H1 (cell line): ENCODE measurements around the gene FAM204A. TPM values are rescaled to one million over a fixed set of nuclear protein-coding genes. Genes with fewer than 3 reads are reported as not detected.

Source experiments
- CTCF ChIA-PET: fragments of 300-600 bp; sonication (Branson Sonifier 250); formaldehyde crosslinking; loops from one replicate; lab custom pipeline; 2021; ENCODE audit not compliant: partially characterized antibody; lab: Charles Lee
- POLR2A ChIA-PET: fragments of 300-600 bp; sonication (Branson Sonifier 250); formaldehyde crosslinking; loops from one replicate; lab custom pipeline; 2021; ENCODE audit warnings: inconsistent platforms; ENCODE audit not compliant: partially characterized antibody; lab: Charles Lee
- DNase-seq, 2 experiments: peaks; one replicate each; pipeline versions ENCODE4 v3.0.0 to v3.0.0-alpha.2; 2010 to 2022; ENCODE audit warnings: low spot score in 2 of 2, low read depth in 1 of 2, mixed read lengths in 1 of 2
- FAIRE-seq: peaks from 2 replicates; lab custom pipeline; 2011; peaks lifted over from hg19 to GRCh38; lab: Jason Lieb, UNC
- H2AFZ ChIP-seq: 2 replicates; pipeline ENCODE4 v1.8.1; 2012; ENCODE audit warnings: low read length, inconsistent platforms
- H2AK5ac ChIP-seq: 2 replicates; pipeline ENCODE4 v1.6.1; 2013; ENCODE audit warnings: low read depth, low read length
- H2BK120ac ChIP-seq: replicated peaks from 2 replicates; pipeline ENCODE3; 2013; ENCODE audit warnings: low read depth, low read length, inconsistent platforms
- H2BK12ac ChIP-seq: 2 replicates; pipeline ENCODE4 v1.6.1; 2013; ENCODE audit warnings: low read depth, low read length
- H2BK15ac ChIP-seq: 2 replicates; pipeline ENCODE4 v1.6.1; 2013; ENCODE audit warnings: low read length
- H2BK20ac ChIP-seq: 2 replicates; pipeline ENCODE4 v1.6.1; 2013; ENCODE audit warnings: low read length
- H2BK5ac ChIP-seq: 2 replicates; pipeline ENCODE4 v1.6.1; 2013; ENCODE audit warnings: low read depth, low read length
- H3K14ac ChIP-seq: 2 replicates; pipeline ENCODE4 v1.6.1; 2013; ENCODE audit warnings: inconsistent platforms; ENCODE audit not compliant: insufficient read length
- H3K18ac ChIP-seq: 2 replicates; pipeline ENCODE4 v1.6.1; 2013; ENCODE audit warnings: low read length; ENCODE audit errors: extremely low read depth
- H3K23ac ChIP-seq: 2 replicates; pipeline ENCODE4 v1.6.1; 2013; ENCODE audit warnings: inconsistent platforms; ENCODE audit not compliant: insufficient read length
- H3K23me2 ChIP-seq: 2 replicates; pipeline ENCODE4 v1.6.1; 2013; ENCODE audit warnings: low read depth, low read length
- H3K27ac ChIP-seq: 2 replicates; pipeline ENCODE4 v1.6.1; 2011; ENCODE audit warnings: low read depth, low read length, inconsistent platforms
- H3K27me3 ChIP-seq, 4 experiments: replicated peaks in 1 of 4; 1 replicate in 1 of 4; 2 replicates in 3 of 4; pipeline versions ENCODE4 v1.6.1 to v1.8.1; 2011 to 2013; ENCODE audit warnings: low read length in 3 of 4, mild to moderate bottlenecking in 3 of 4, inconsistent platforms in 2 of 4, mixed read lengths in 2 of 4, moderate library complexity in 1 of 4; ENCODE audit not compliant: control insufficient read depth in 3 of 4, insufficient read depth in 3 of 4; ENCODE audit errors: extremely low read depth in 1 of 4
- H3K36me3 ChIP-seq, 4 experiments: 2 replicates each; pipeline versions ENCODE4 v1.6.1 to v1.8.1; 2011 to 2013; ENCODE audit warnings: mild to moderate bottlenecking in 4 of 4, low read length in 3 of 4, moderate library complexity in 2 of 4, control low read depth in 1 of 4, inconsistent platforms in 1 of 4; ENCODE audit not compliant: insufficient read depth in 4 of 4, control insufficient read depth in 2 of 4
- H3K4ac ChIP-seq: replicated peaks from 2 replicates; pipeline ENCODE3; 2013; ENCODE audit warnings: low read length, low read depth, mixed read lengths, inconsistent platforms; ENCODE audit not compliant: insufficient read length
- H3K4me1 ChIP-seq, 4 experiments: replicated peaks in 1 of 4; 1 replicate in 1 of 4; 2 replicates in 3 of 4; pipeline versions ENCODE4 v1.6.1 to v1.8.1; 2011 to 2013; ENCODE audit warnings: low read length in 3 of 4, inconsistent platforms in 2 of 4, mixed read lengths in 1 of 4; ENCODE audit not compliant: insufficient read depth in 4 of 4, control insufficient read depth in 3 of 4
- H3K4me2 ChIP-seq, 2 experiments: 2 replicates each; pipeline versions ENCODE4 v1.6.1 to v1.8.1; 2011 to 2013; ENCODE audit warnings: low read depth in 2 of 2, low read length in 2 of 2, control low read depth in 1 of 2, inconsistent platforms in 1 of 2, mild to moderate bottlenecking in 1 of 2; ENCODE audit not compliant: insufficient read depth in 1 of 2
- H3K4me3 ChIP-seq, 4 experiments: fragments of 200-600, 300-600 bp in 1 of 4; sonication (generic), shearing (Covaris generic), sonication (Bioruptor Twin) in 1 of 4; 2 replicates each; pipeline versions ENCODE4 v1.5.1 to v1.8.1; 2011 to 2016; ENCODE audit warnings: low read length in 4 of 4, low read depth in 3 of 4, control low read depth in 2 of 4, inconsistent platforms in 2 of 4, mild to moderate bottlenecking in 2 of 4, mixed read lengths in 1 of 4, moderate library complexity in 1 of 4; ENCODE audit not compliant: insufficient read depth in 2 of 4; ENCODE audit errors: extremely low read depth in 1 of 4
- H3K56ac ChIP-seq: replicated peaks from 2 replicates; pipeline ENCODE3; 2013; ENCODE audit warnings: low read depth, mild to moderate bottlenecking, mixed read lengths, low read length, inconsistent platforms; ENCODE audit not compliant: insufficient read length
- H3K79me1 ChIP-seq: 2 replicates; pipeline ENCODE4 v1.6.1; 2013; ENCODE audit warnings: low read depth, low read length, control low read depth
- H3K79me2 ChIP-seq, 2 experiments: 2 replicates each; pipeline versions ENCODE4 v1.6.1 to v1.8.1; 2012 to 2013; ENCODE audit warnings: low read length in 2 of 2, mild to moderate bottlenecking in 2 of 2, inconsistent platforms in 1 of 2; ENCODE audit not compliant: insufficient read depth in 2 of 2, control insufficient read depth in 1 of 2
- H3K9ac ChIP-seq, 4 experiments: replicated peaks in 1 of 4; 1 replicate in 1 of 4; 2 replicates in 3 of 4; pipeline versions ENCODE4 v1.6.1 to v1.8.1; 2011 to 2013; ENCODE audit warnings: low read depth in 3 of 4, low read length in 3 of 4, control low read depth in 2 of 4, mild to moderate bottlenecking in 2 of 4, moderate library complexity in 2 of 4, inconsistent platforms in 1 of 4; ENCODE audit errors: extremely low read depth in 1 of 4
- H3K9me3 ChIP-seq, 2 experiments: 2 replicates each; pipeline versions ENCODE4 v1.6.1 to v1.8.1; 2012 to 2013; ENCODE audit warnings: mild to moderate bottlenecking in 2 of 2, moderate library complexity in 2 of 2, control low read depth in 1 of 2, inconsistent platforms in 1 of 2, low read depth in 1 of 2, low read length in 1 of 2, mixed read lengths in 1 of 2; ENCODE audit not compliant: insufficient read depth in 2 of 2
- H4K20me1 ChIP-seq, 2 experiments: replicated peaks in 1 of 2; 2 replicates each; pipeline versions ENCODE3 to v1.8.1; 2011 to 2013; ENCODE audit warnings: inconsistent platforms in 2 of 2, low read length in 2 of 2, mild to moderate bottlenecking in 1 of 2; ENCODE audit not compliant: insufficient read depth in 2 of 2, control insufficient read depth in 1 of 2
- H4K5ac ChIP-seq: 2 replicates; pipeline ENCODE4 v1.6.1; 2013; ENCODE audit warnings: low read length, low read depth, mixed read lengths, inconsistent platforms; ENCODE audit not compliant: insufficient read length
- H4K8ac ChIP-seq: 2 replicates; pipeline ENCODE4 v1.8.0; 2013; ENCODE audit warnings: mild to moderate bottlenecking, moderate library complexity, low read length, inconsistent platforms; ENCODE audit not compliant: insufficient read depth; ENCODE audit errors: extremely low read depth
- H4K91ac ChIP-seq: replicated peaks from 2 replicates; pipeline ENCODE3; 2013; ENCODE audit warnings: low read length, mixed read lengths, inconsistent platforms; ENCODE audit not compliant: insufficient read length
- CTCF ChIP-seq, 3 experiments: IDR thresholded peaks; 1 replicate in 2 of 3; 2 replicates in 1 of 3; pipeline versions ENCODE4 v1.5.1 to v1.6.1; 2011; ENCODE audit warnings: low read length in 3 of 3, mild to moderate bottlenecking in 3 of 3, inconsistent platforms in 2 of 3, low read depth in 1 of 3, moderate library complexity in 1 of 3; ENCODE audit not compliant: insufficient read depth in 1 of 3; ENCODE audit errors: control extremely low read depth in 1 of 3
- PHF8 ChIP-seq: fragments of 200-600 bp; sonication (generic); conservative IDR thresholded peaks from 2 replicates; pipeline ENCODE4 v1.7.1; 2012; ENCODE audit warnings: low read depth, mild to moderate bottlenecking, inconsistent platforms, low read length, moderate library complexity
- RAD21 ChIP-seq, 2 experiments: IDR thresholded peaks in 1 of 2; conservative IDR thresholded peaks in 1 of 2; 2 replicates each; pipeline ENCODE4 v1.6.1; 2011; ENCODE audit warnings: low read depth in 2 of 2, low read length in 2 of 2, improper control_type of control experiment in 1 of 2, inconsistent platforms in 1 of 2, mild to moderate bottlenecking in 1 of 2, moderate library complexity in 1 of 2
- WGBS, 2 experiments: shearing (Covaris generic) in 1 of 2; methylation state at CpG; one replicate each; pipeline versions ENCODE4 v1.1.6 to v1.1.7; 2013 to 2015; ENCODE audit warnings: low lambda C conversion rate in 2 of 2, mixed read lengths in 2 of 2, inconsistent platforms in 1 of 2, low coverage in 1 of 2, missing lambda C conversion rate in 1 of 2; ENCODE audit not compliant: insufficient replicate concordance in 2 of 2, insufficient coverage in 1 of 2, insufficient read length in 1 of 2; ENCODE audit errors: extremely low coverage in 1 of 2, missing lambda C conversion rate in 1 of 2; 5-methylcytosine and 5-hydroxymethylcytosine counted together
- polyA plus RNA-seq, 7 experiments: library from polyadenylated mRNA; depleted of rRNA in 3 of 7; stranded (reverse) in 5 of 7; unstranded in 2 of 7; fragments of >200 nt in 5 of 7; fragments of 200-250 nt in 2 of 7; gene quantifications; 1 replicate in 5 of 7; 2 replicates in 1 of 7; 4 replicates in 1 of 7; pipeline versions ENCODE4 v1.2.1 to v1.2.3, GENCODE V29; 2011 to 2013; ENCODE audit warnings: missing spikeins in 2 of 7, mixed read lengths in 2 of 7
- total RNA-seq: library from RNA; stranded (reverse); fragmentation: NEBNext Ultra II Directional; extraction: Animal tissue kit (Norgen Biotek cat#: 25700); gene quantifications from 2 replicates; pipeline ENCODE4 v1.2.1, GENCODE V29; 2021

The FAM204A gene
- total and polyA plus RNA-seq, 2 of the 8 experiments (the other 6 are each of a cell fraction or from before 2014, with no cell fraction given): 4.9 to 37.4 TPM

GRCh38 chr10:118342638-118343020 lies 505 bp upstream of the FAM204A start:
- TF ChIP-seq RAD21 (IDR thresholded peaks at IDR 0.05 in 1 of 2, conservative IDR thresholded peaks at IDR 0.05 in 1 of 2; ENCODE audit: low read depth in 2 of 2, low read length in 2 of 2): peak; percentile 39 to 40
- peak in 1 of 3 experiments; percentile 30; a peak in 1 of 4 replicates for TF ChIP-seq CTCF (IDR thresholded peaks at IDR 0.05; ENCODE audit: control extremely low read depth in 1 of 3, insufficient read depth in 1 of 3, low read depth in 1 of 3, low read length in 3 of 3)
- no peak for TF ChIP-seq PHF8
- Histone ChIP-seq H4K8ac (no peak overlapping the region), H2BK120ac (no peak overlapping the region), H3K79me1 (peaks cover 5% of the 10 kb centered on the region; the same call in 1 of the 2 replicates), H3K4me3 (peak overlapping the region; percentile 87 to 92 (median 90)), H2AFZ (peak overlapping the region; percentile 99; the same call in 1 of the 2 replicates), H3K27me3 (no peaks in the 10 kb centered on the region), H3K18ac (no peak overlapping the region), H4K20me1 (no peaks in the 10 kb centered on the region), H3K9ac (peak overlapping the region in 1 of 4 experiments; percentile 25; a peak in 2 of 7 replicates), H3K9me3 (no peaks in the 10 kb centered on the region), H3K79me2 (peaks cover 0 to 30% of the 10 kb centered on the region in 2 experiments; a peak in 2 of 4 replicates), H3K23me2 (peaks cover 2% of the 10 kb centered on the region), H2BK5ac (no peak overlapping the region), H3K27ac (no peak overlapping the region), H2AK5ac (no peak overlapping the region), H3K23ac (no peak overlapping the region), H3K56ac (no peak overlapping the region), H3K36me3 (no peaks in the 10 kb centered on the region), H3K4me2 (peak overlapping the region; percentile 68 to 88), H2BK15ac (no peak overlapping the region), H2BK12ac (no peak overlapping the region), H4K5ac (no peak overlapping the region), H3K14ac (no peak overlapping the region), H3K4ac (no peak overlapping the region), H4K91ac (no peak overlapping the region), H2BK20ac (no peak overlapping the region), H3K4me1 (no peaks in the 10 kb centered on the region; a peak in 1 of 7 replicates)
- no peak for FAIRE-seq
- POLR2A ChIA-PET: interaction anchor here (1.0 kb wide), 1 partner anchor 10 kb away, joined by 3 read pairs; no protein-coding TSS in a partner anchor
- 39 to 100% methylated on average over 1 to 7 of the region's 7 CpGs for WGBS, 2 experiments
- CTCF ChIA-PET: interaction anchor here (1.5 kb wide), 1 partner anchor 80 kb away, joined by 4 read pairs; no protein-coding TSS in a partner anchor
- DNase-seq: no peak
